Measurements from ENCODE around the gene TMEM89. TPM values are rescaled to one million over a fixed set of nuclear protein-coding genes. Genes with fewer than 3 reads are reported as not detected.

Gene TMEM89
- total and polyA plus RNA-seq, 2 of the 13 experiments (the other 11 are each of a cell fraction or from before 2014, with no cell fraction given), result 0.31 to 0.59 TPM

DNA sequence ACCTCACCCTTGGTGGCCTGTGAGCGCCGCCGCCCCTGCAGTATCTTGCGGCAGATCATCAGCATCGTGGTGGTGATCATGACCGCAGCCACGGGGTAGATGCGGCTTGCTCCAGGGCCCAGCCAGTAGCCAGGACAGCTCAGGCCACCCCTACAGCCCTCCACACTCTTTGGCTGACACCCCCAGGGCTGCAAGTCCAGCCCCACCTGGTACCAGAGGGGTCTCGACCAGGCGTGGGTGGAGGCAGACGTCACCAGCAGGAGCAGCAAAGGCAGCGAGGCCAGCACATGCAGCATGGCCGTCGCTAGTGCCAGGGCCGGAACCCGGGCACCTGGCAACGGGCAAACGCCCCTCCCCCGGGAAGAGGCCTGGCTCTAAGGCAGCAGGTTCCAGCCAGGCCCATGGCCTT lies at the start of gene TMEM89 (continued):
- TF ChIP-seq, protein P1, sequence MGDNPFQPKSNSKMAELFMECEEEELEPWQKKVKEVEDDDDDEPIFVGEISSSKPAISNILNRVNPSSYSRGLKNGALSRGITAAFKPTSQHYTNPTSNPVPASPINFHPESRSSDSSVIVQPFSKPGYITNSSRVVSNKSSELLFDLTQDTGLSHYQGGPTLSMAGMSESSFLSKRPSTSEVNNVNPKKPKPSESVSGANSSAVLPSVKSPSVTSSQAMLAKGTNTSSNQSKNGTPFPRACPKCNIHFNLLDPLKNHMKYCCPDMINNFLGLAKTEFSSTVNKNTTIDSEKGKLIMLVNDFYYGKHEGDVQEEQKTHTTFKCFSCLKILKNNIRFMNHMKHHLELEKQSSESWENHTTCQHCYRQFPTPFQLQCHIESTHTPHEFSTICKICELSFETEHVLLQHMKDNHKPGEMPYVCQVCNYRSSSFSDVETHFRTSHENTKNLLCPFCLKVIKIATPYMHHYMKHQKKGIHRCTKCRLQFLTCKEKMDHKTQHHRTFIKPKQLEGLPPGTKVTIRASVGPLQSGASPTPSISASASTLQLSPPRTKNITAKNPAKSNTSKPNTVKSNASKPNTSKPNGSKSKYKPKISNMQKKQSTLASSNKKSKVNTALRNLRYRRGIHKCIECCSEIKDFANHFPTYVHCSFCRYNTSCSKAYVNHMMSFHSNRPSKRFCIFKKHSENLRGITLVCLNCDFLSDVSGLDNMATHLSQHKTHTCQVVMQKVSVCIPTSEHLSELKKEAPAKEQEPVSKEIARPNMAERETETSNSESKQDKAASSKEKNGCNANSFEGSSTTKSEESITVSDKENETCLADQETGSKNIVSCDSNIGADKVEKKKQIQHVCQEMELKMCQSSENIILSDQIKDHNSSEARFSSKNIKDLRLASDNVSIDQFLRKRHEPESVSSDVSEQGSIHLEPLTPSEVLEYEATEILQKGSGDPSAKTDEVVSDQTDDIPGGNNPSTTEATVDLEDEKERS (CRISPR knock-in tag; IDR thresholded peaks at IDR 0.05), result no peak
- peak; percentile 43 for TF ChIP-seq AGO2 (optimal IDR thresholded peaks at IDR 0.05; ENCODE audit: low read depth, low read length)
- TF ChIP-seq NFYB (CRISPR knock-in tag; IDR thresholded peaks at IDR 0.05), result no peak
- no peak for TF ChIP-seq ZXDC (CRISPR knock-in tag; IDR thresholded peaks at IDR 0.05)
- TF ChIP-seq SIX4 (CRISPR knock-in tag; IDR thresholded peaks at IDR 0.05), result no peak
- no peak for TF ChIP-seq ELK4 (CRISPR knock-in tag; IDR thresholded peaks at IDR 0.05; ENCODE audit: borderline replicate concordance)
- TF ChIP-seq EEA1 (CRISPR knock-in tag; IDR thresholded peaks at IDR 0.05; ENCODE audit: borderline replicate concordance), result no peak
- TF ChIP-seq, protein P2, sequence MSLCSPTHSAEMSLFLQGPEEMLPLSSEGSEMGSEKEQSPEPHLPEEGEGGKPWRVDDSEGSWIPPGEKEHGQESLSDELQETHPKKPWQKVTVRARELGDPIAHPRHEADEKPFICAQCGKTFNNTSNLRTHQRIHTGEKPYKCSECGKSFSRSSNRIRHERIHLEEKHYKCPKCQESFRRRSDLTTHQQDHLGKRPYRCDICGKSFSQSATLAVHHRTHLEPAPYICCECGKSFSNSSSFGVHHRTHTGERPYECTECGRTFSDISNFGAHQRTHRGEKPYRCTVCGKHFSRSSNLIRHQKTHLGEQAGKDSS (CRISPR knock-in tag; IDR thresholded peaks at IDR 0.05; ENCODE audit: borderline replicate concordance, low read depth), result no peak
- TF ChIP-seq HNRNPL (IDR thresholded peaks at IDR 0.05; ENCODE audit: low read depth, low read length), result peak; percentile 64; the same call in 1 of the 2 replicates
- TF ChIP-seq BHLHE40 (IDR thresholded peaks at IDR 0.05; ENCODE audit: low read length), result no peak
- no peak for TF ChIP-seq GLMP (CRISPR knock-in tag; IDR thresholded peaks at IDR 0.05; ENCODE audit: borderline replicate concordance)
- TF ChIP-seq IRF2 (CRISPR knock-in tag; IDR thresholded peaks at IDR 0.05), result no peak
- TF ChIP-seq NCOR1 (IDR thresholded peaks at IDR 0.05; ENCODE audit: borderline replicate concordance, low read length), result no peak
- peak; percentile 54 for TF ChIP-seq RBFOX2 (IDR thresholded peaks at IDR 0.05; ENCODE audit: low read depth, low read length)
- peak; percentile 22; the same call in 1 of the 2 replicates for TF ChIP-seq ZBTB38 (CRISPR knock-in tag; IDR thresholded peaks at IDR 0.05)
